GM19324 (cell line): ENCODE measurements around the gene ZKSCAN5.

Source experiments
- ATAC-seq: cut with Tn5 transposase; IDR thresholded peaks from one replicate; pipeline ENCODE4 v1.9.1; 2021; ENCODE audit warnings: mild to moderate bottlenecking, moderate library complexity; ENCODE audit not compliant: unreplicated experiment, low FRiP score

ZKSCAN5 gene

GRCh38 chr7:99504603-99505323 lies at the start of gene ZKSCAN5:
ZKSCAN5 (plus strand) TSS chr7:99504662; CDS start chr7:99506045, 1,383 bp downstream.
- ATAC-seq, result peak; percentile 87

- ATAC-seq, result no peak
These were observed 48.6 kb upstream of the ZKSCAN5 start for GRCh38 chr7:99455874-99456273.

GRCh38 chr7:99456288-99456687 lies 48.2 kb upstream of the ZKSCAN5 start:
- no peak for ATAC-seq

- no peak for ATAC-seq
These were observed 47.3 kb upstream of the ZKSCAN5 start for GRCh38 chr7:99457050-99457649.

GRCh38 chr7:99457650-99458493 lies 46.6 kb upstream of the ZKSCAN5 start:
- no peak for ATAC-seq

- ATAC-seq, result no peak
These were observed 45.4 kb upstream of the ZKSCAN5 start for GRCh38 chr7:99459087-99459486.

- ATAC-seq, result no peak
These were observed 43.8 kb upstream of the ZKSCAN5 start for GRCh38 chr7:99460651-99461050.

- ATAC-seq, result no peak
These were observed 43.2 kb upstream of the ZKSCAN5 start for GRCh38 chr7:99461221-99461620.

GRCh38 chr7:99465421-99465768 lies 39.1 kb upstream of the ZKSCAN5 start:
- ATAC-seq, result no peak

GRCh38 chr7:99468336-99468918 lies 36.0 kb upstream of the ZKSCAN5 start:
- ATAC-seq, result no peak

- no peak for ATAC-seq
These were observed 34.9 kb upstream of the ZKSCAN5 start for GRCh38 chr7:99469381-99470065.

- peak; percentile 97 for ATAC-seq
These were observed 31.7 kb upstream of the ZKSCAN5 start, which contains the start of gene ZNF789 for GRCh38 chr7:99472561-99473314. ZNF789 (plus strand) TSS chr7:99472890; CDS start chr7:99476457, 3,567 bp downstream.

- ATAC-seq, result no peak
These were observed 31.2 kb upstream of the ZKSCAN5 start for GRCh38 chr7:99473315-99473596.

- no peak for ATAC-seq
These were observed 28.4 kb upstream of the ZKSCAN5 start for GRCh38 chr7:99476107-99476506.

- no peak for ATAC-seq
These were observed 25.7 kb upstream of the ZKSCAN5 start for GRCh38 chr7:99478464-99479440.

GRCh38 chr7:99485094-99485493 lies 19.4 kb upstream of the ZKSCAN5 start:
- ATAC-seq, result no peak

- ATAC-seq, result no peak
These were observed 15.2 kb upstream of the ZKSCAN5 start for GRCh38 chr7:99489235-99489634.

GRCh38 chr7:99490878-99491277 lies 13.6 kb upstream of the ZKSCAN5 start:
- no peak for ATAC-seq

GRCh38 chr7:99493823-99494222 lies 10.6 kb upstream of the ZKSCAN5 start:
- ATAC-seq, result no peak
